GM21717 (cell line): ENCODE measurements around the gene CELA2B.
"Not testable (repeated sequence)": the region's sequence is repeated elsewhere in the genome, so short reads cannot be mapped to it uniquely, and the experiment has no call there.

Experiments used
- ATAC-seq: cut with Tn5 transposase; IDR thresholded peaks from one replicate; pipeline ENCODE4 v1.9.1; 2021; ENCODE audit warnings: mild to moderate bottlenecking, moderate library complexity; ENCODE audit not compliant: unreplicated experiment

Gene CELA2B

DNA sequence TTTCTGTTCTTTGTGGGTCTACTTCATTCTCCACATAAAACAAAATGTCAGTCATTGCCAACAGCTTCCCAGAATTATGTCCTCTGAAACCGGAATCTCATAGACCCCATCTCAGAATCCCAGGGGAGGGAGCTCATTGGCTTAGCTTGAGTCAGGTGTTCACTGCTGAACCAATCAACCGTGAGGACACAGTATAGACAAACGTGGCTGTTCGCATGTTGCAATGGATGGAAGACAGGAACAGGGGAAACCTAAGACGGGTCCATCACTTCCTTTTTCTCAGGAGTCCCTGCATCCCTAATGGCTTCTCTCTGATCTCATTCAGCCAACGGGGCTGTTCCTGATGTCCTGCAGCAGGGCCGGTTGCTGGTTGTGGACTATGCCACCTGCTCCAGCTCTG, 10.2 kb upstream of the CELA2B start:
- ATAC-seq = no peak

DNA sequence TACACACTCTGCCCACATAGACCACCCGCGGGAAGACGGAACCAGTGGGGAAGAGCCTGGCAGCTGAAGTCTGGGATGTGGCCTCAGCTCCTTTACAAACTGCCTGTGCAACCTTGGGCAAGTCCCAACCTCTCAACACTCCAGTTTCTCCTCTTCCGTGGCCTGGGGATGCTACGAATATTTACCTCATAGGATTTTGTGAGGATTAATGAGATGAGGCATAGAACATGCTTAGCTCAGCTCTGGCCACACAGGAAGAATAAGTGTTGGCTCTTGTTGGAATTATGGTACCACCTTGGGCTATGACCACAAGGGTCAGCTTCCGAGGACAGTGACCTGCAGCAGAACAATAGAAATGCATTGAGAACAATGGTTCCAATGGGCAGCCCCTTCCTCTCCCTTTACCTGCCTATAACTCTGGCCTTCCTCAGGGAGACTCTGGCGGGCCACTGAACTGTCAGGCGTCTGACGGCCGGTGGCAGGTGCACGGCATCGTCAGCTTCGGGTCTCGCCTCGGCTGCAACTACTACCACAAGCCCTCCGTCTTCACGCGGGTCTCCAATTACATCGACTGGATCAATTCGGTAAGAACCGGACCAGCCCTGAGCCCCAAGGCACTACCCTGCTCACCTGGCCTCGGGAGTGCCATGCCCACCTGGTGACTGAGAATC, 8.8 kb upstream of the CELA2B start:
- not testable (repeated sequence) for ATAC-seq

DNA sequence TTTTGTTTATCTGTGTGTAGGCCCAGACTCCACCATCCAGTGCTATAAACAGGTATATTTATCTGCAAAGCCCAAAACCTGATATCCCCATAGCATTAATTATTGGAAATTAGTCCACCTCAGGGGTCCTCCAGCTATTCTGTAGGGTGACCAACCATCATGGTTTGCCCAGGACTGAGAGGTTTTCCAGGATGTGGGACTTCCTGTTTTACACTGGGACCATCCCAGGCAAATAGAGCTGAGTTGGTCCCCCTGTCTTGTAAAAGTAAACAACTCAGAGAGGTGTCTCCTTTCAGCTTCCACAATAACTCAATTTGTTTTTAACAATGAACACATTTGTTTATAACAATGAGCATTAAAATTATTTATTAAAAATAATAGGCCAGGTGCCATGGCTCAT, 7.8 kb upstream of the CELA2B start:
- no peak for ATAC-seq

DNA sequence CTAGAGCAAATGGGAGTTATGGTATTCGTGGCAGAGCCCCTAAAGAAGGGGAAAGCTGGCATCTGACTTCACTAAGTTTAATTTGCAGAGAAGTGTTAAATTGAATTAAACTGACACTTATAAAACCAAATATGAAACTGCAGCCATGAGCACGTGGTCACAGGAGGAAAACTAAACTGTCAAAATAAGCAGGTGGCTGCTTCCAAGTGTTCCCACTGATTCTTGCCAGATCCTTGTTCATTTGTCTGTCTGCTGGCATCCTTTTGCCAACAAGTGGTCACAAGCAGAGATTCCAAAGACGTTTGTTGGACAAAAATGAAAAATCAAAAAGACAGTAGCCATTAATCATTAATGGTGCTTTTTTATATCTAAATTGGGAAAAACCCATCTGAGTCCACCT, 6.5 kb upstream of the CELA2B start:
- ATAC-seq = no peak

DNA sequence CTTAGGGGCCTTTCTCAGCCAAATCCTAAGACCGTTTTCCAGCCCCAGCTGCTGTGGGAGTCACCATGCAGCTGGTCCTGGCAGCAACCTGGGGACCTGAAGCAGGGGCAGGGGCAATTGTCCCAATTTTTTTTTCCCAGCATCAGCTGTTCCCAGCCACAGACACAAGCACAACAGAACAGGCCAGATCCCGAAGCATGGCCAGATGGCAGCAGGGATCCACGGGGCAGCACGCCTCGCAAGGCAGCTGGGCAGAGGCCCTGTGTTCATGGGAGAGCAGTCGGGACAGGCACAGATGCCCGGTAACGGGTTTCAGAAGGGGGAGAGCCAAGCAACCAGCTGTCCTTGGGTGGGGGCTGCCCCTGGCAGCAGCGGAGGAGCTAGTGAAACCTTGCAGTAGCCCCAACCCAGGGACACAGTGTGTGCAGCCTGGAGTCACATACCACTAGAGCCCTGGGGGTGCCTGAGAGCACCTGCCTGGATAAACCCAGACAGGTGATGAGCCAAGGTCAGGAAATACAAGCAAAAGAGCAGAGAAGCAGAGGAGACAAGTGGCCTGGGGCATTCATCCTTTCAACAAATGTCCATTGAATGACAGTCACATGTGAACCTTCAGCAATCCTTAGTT, 6.0 kb upstream of the CELA2B start:
- not testable (repeated sequence) for ATAC-seq

DNA sequence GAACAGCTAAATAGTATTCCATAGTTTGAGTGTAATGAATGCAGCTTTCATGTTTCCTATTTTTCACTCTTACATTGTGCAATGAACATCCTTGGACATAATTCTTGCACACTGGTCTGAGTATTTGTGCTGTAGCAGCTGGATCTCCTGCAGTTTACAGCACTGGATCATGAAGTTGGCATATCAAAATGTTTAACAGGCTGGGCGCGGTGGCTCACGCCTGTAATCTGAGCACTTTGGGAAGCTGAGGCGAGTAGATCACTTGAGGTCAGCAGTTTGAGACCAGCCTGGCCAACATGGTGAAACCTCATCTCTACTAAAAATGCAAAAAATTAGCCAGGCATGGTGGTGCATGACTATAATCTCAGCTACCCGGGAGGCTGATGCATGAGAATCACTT, 4.8 kb upstream of the CELA2B start:
- ATAC-seq = not testable (repeated sequence)

DNA sequence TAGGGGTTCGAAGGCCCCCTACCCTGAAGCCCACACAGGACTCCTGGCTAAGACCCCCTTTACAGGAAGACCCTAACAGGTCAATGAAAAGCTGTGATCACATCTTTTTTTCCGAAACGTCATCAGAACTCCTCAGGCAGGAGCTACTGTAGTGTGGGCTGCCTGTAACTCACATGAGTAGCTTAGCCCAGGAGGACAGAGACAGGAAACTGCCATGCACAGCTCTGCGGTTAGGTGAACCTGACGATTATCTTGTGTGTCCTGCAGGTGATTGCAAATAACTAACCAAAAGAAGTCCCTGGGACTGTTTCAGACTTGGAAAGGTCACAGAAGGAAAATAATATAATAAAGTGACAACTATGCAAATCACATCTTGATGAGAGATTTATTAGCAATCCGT, 4.2 kb upstream of the CELA2B start:
- ATAC-seq = not testable (repeated sequence)

DNA sequence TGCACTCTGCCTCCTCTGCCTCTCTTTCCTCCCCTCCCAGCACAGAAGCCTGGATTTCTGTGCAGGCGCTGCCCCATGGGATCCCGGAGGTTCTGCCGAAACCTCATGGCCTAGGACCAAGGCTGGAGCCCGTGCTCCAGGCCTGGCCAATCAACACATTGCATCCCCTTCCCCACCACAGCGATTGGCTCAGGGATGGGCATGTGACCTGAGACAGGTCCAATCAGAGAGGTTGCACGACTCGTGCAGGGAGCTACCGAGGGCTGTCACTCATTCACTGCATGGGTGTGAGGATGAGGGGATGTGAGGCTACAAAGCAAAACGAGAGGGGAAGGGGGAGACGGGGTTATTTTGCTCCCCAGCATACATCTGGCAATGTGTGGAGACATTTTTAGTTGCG, 3.3 kb upstream of the CELA2B start:
- no peak for ATAC-seq

DNA sequence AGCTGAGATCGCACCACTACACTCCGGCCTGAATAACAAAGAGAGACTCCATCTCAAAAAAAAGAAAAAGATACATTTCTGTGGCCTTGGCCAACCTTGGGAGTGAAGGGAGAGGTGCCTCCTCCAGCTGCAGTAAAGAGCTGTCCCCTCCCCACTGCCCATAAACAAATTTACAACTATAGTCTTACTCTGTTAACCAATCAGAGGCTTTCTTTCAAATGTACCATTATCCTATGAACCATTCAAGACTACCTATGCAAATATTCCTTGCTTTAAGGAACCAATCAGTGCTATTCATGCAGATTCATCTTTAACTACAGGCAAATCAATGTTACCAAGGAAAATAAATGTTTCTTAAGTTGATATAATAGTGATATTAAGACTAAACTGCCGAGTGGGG, 1.0 kb downstream of the CELA2B start:
- no peak for ATAC-seq

DNA sequence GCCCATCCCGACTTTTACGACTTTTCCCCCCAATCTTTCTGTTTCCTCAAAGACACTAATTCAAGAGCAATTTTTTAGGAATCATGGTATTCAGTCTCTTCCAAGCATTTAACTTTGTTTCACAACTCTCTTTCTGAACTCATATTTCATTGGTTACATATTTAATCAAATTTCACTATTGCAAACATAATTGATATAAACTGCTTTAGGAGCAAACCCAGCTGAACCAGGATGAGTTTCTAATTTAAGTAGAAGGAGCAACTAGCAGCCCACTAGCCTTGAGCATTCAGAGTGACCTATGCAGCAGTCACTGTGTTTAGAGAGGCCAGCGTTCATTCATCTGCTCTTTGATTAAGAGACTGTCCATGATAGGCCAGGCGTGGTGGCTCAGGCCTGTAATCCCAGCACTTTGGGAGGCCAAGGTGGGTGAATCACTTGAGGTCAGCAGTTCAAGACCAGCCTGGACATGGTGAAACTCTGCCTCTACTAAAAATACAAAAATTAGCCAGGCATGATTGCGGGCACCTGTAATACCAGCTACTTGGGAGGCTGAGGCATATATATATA, 1.8 kb downstream of the CELA2B start:
- ATAC-seq = no peak

DNA sequence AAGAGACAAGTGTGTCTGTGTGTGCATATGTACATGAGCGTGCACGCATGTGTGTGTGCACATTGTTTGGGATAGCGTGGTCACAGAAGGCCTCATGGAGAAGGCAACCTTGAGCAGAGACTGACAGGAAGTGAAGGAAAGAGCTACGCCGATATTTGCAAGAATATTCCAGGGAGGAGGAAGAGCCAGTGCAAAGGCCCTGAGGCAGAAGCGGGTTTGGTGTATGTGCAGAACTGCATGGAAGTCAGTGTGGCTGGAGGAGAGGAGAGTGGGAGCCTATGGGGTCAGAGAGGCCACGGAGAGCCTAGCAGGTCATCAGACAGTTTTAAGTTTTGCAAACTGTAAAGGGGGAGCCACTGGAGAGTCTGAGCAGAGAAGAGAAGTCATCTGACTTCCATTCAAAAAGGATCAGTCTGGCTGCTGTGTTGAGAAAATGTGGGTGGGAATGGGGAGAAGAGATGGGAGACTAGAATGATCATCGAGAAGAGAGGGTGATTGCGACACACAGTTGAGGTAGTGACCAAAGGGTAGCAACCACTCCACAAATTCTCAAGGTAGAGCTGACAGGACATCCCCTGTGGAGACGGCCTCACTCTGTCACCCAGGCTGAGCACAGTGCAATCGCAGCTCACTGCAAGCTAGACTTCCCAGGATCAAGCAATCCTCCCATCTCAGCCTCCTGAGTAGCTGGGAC, 3.9 kb downstream of the CELA2B start:
- no peak for ATAC-seq

DNA sequence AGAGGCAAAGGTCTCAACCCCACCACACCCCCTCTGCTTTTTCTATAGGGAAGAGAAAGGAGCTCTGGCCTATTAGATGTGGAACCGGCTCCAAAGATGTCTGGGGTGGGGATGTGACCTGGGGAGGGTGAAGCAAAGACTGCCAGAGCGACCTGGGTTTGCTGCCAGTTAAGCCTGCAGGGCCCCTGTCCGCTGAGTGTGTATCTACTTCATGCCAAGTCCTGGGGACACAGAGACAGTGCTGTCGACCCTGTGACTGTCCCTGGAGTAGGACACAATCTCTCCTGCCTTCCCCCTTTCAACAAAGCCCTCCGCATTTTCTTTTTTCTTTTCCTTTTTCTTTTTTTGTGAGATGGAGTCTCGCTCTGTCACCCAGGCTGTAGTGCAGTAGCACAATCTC, 6.6 kb downstream of the CELA2B start:
- not testable (repeated sequence) for ATAC-seq

DNA sequence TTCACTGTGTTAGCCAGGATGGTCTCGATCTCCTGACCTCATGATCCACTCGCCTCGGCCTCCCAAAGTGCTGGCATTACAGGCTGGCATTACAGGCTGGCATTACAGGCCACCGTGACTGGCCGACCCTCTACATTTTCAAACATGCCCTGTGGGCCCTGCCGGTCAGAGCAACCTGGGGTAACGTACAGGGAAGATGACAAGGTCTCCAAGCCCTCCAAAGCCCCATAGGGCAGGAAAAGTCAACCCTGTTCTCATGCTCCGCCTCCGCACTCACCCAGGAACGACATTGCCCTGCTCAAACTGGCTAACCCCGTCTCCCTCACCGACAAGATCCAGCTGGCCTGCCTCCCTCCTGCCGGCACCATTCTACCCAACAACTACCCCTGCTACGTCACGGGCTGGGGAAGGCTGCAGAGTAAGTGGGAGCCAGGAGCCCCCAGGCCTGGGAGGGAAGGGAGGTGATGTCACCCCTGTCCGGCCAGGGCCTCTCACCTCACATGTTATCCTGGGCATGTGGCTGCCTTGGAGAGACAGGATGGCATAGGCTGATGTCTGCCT, 7.2 kb downstream of the CELA2B start:
- not testable (repeated sequence) for ATAC-seq

DNA sequence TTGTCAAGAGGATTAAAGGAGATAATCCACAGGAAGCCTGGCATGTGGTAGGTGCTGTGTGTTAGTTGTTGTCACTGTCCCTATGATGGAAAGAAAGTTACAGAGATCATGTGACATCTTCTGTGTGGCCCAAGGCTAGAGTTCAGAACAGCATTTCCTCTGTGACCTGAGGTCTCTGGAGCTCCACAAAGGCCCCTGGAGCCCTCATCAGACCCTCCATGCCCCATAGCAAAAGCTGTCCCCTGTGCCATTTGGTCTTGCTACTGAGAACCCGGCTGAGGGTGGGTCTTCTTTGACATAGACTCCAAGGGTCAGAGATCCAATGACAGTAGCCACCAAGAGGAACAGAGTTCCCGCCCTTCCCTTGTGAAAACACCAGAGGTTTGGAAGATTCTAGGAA, 8.1 kb downstream of the CELA2B start:
- no peak for ATAC-seq

DNA sequence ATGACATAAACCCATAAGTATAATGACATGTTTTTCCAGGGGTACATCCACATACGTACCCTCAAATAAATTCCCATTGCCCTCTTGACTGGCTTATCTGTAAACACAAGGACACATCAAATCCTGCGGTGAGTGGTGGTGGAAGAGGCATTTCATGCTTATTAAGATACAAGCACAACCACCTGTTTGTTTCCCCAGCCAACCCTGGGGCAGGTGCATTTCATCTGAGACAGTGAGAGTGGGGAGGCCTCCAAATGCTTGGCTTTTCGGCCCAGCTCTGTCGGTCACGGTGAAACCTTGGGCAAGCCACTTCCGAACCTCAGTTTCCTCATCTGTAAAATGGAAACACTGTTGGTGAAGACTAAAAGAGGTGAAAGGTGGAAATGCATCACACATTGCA, 8.5 kb downstream of the CELA2B start:
- ATAC-seq = not testable (repeated sequence)

DNA sequence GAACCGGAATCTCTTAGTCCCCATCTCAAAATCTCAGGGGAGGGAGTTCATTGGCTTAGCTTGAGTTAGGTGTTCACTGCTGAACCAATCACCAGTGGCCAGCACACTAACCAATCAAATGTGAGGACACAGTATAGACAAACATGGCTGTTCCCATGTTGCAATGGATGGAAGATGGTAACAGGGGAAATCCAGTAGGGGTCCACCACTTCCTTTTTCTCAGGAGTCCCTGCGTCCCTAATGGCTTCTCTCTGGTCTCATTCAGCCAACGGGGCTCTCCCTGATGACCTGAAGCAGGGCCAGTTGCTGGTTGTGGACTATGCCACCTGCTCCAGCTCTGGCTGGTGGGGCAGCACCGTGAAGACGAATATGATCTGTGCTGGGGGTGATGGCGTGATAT, 9.7 kb downstream of the CELA2B start:
- no peak for ATAC-seq

DNA sequence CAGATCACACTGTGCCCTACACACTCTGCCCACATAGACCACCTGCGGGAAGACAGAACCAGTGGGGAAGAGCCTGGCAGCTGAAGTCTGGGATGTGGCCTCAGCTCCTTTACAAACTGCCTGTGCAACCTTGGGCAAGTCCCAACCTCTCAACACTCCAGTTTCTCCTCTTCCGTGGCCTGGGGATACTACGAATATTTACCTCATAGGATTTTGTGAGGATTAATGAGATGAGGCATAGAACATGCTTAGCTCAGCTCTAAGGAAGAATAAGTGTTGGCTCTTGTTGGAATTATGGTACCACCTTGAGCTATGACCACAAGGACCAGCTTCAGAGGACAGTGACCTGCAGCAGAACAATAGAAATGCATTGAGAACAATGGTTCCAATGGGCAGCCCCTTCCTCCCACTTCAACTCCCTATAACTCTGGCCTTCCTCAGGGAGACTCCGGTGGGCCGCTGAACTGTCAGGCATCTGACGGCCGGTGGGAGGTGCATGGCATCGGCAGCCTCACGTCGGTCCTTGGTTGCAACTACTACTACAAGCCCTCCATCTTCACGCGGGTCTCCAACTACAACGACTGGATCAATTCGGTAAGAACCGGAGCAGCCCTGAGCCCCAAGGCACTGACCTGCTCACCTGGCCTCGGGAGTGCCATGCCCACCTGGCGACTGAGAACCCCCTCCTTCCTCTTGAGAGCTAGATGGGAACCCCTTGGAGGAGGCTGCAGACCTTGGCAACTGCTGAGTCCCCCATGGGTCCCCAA, 11.1 kb downstream of the CELA2B start:
- ATAC-seq = not testable (repeated sequence)

DNA sequence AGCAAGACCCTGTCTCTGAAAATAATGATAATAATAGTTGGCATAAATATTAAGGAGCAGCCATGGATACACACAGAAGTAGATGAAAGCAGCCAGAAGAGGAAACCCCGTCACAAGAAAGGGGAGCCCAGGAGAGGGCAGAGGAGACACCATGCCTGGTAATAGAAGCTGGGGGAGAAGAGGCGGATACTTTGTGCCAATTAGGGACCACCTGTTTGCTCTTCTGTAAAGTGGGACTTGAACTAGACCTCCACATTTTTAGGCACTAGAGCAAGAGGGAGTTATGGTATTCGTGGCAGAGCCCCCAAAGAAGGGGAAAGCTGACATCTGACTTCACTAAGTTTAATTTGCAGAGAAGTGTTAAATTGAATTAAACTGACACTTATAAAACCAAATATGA, 12.5 kb downstream of the CELA2B start:
- no peak for ATAC-seq

DNA sequence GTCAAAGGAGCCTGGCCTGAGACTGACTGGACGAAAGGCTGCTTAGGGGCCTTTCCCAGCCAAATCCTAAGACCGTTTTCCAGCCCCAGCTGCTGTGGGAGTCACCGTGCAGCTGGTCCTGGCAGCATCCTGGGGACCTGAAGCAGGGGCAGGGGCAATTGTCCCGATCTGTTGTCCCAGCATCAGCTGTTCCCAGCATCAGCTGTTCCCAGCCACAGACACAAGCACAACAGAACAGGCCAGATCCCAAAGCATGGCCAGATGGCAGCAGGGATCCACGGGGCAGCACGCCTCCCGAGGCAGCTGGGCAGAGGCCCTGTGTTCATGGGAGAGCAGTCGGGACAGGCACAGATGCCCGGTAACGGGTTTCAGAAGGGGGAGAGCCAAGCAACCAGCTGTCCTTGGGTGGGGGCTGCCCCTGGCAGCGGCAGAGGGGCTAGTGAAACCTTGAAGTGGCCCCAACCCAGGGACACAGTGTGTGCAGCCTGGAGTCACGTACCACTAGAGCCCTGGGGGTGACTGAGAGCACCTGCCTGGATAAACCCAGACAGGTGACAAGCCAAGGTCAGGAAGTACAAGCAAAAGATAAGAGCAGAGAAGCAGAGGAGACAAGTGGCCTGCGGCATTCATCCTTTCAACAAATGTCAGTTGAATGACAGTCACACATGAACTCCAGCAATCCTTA, 13.3 kb downstream of the CELA2B start:
- no peak for ATAC-seq

DNA sequence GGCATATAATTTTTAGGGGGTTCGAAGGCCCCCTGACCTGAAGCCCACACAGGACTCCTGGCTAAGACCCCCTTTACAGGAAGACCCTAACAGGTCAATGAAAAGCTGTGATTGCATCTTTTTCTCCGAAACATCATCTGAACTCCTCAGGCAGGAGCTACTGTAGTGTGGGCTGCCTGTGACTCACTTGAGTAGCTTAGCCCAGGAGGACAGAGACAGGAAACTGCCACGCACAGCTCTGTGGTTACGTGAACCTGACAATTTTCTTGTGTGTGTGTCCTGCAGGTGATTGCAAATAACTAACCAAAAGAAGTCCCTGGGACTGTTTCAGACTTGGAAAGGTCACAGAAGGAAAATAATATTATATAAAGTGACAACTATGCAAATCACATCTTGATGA, 15.1 kb downstream of the CELA2B start:
- ATAC-seq = not testable (repeated sequence)
